ENCODE measurements around the gene TRIM63. TPM values are rescaled to one million over a fixed set of nuclear protein-coding genes. Genes with fewer than 3 reads are reported as not detected.

TRIM63 gene
- total and polyA plus RNA-seq, 9 of the 15 experiments (the other 6 are each of a cell fraction or from before 2014, with no cell fraction given): 0.08 to 0.57 (median 0.36) TPM

GRCh38 chr1:26035959-26036755 lies 31.3 kb downstream of the TRIM63 start (continued):
- TF ChIP-seq CHAMP1 (IDR thresholded peaks at IDR 0.05) (no peak), WHSC1 (IDR thresholded peaks at IDR 0.05; ENCODE audit: low read length) (no peak), CHCHD3 (CRISPR knock-in tag; IDR thresholded peaks at IDR 0.05) (no peak), ZNF140 (CRISPR knock-in tag; IDR thresholded peaks at IDR 0.05) (no peak), SP2 (IDR thresholded peaks at IDR 0.05; ENCODE audit: extremely low read depth, low read depth, low read length, poor library complexity, severe bottlenecking) (no peak), FOSL1 (tag; conservative IDR thresholded peaks at IDR 0.05) (peak; percentile 84), BCL6 (CRISPR knock-in tag; IDR thresholded peaks at IDR 0.05) (no peak), TRIM24 (IDR thresholded peaks at IDR 0.05) (no peak), STAT5A (IDR thresholded peaks at IDR 0.05; ENCODE audit: borderline replicate concordance, low read length) (no peak), MTF1 (CRISPR knock-in tag; IDR thresholded peaks at IDR 0.05; ENCODE audit: borderline replicate concordance) (no peak), SAFB2 (IDR thresholded peaks at IDR 0.05; ENCODE audit: borderline replicate concordance, low read depth, low read length, severe bottlenecking) (no peak), CREB5 (CRISPR knock-in tag; IDR thresholded peaks at IDR 0.05) (no peak), ZKSCAN1 (IDR thresholded peaks at IDR 0.05; ENCODE audit: low read depth, low read length) (peak; percentile 56; the same call in 1 of the 2 replicates), ZC3H4 (CRISPR knock-in tag; IDR thresholded peaks at IDR 0.05; ENCODE audit: borderline replicate concordance) (no peak), ZFP1 (CRISPR knock-in tag; IDR thresholded peaks at IDR 0.05) (no peak), POLR2G (IDR thresholded peaks at IDR 0.05; ENCODE audit: low read depth, low read length) (no peak), DNMT1 (IDR thresholded peaks at IDR 0.05) (no peak), SRF (CRISPR knock-in tag; IDR thresholded peaks at IDR 0.05) (peak in 1 of 2 experiments; percentile 65; a peak in 1 of 4 replicates), TRIM28 (IDR thresholded peaks at IDR 0.05) (no peak), ILF3 (IDR thresholded peaks at IDR 0.05; ENCODE audit: borderline replicate concordance) (no peak; the same call in 1 of the 2 replicates), HDAC3 (IDR thresholded peaks at IDR 0.05; ENCODE audit: borderline replicate concordance, partially characterized antibody) (no peak), ILK (tag; IDR thresholded peaks at IDR 0.05; ENCODE audit: borderline replicate concordance, low read depth) (no peak), ZNF445 (CRISPR knock-in tag; IDR thresholded peaks at IDR 0.05; ENCODE audit: low read depth) (no peak), CBX2 (IDR thresholded peaks at IDR 0.05; ENCODE audit: insufficient read depth, low read length, poor library complexity, severe bottlenecking) (no peak), PHF20 (IDR thresholded peaks at IDR 0.05; ENCODE audit: partially characterized antibody) (no peak), ZNF384 (IDR thresholded peaks at IDR 0.05; ENCODE audit: low read depth, low read length) (0 out of 2 replicates have a peak, but pooled peaks have one; percentile 18)
